B cell (primary cell): ENCODE data around the gene TMOD1. TPM values are rescaled to one million over a fixed set of nuclear protein-coding genes. Genes with fewer than 3 reads are reported as not detected.

Experiments
- ATAC-seq: fragments of 200-7000 bp; cut with Tn5 transposase; one replicate; pipeline ENCODE4 v1.10.0; 2021; ENCODE audit warnings: low read depth, mild to moderate bottlenecking, moderate number of reproducible peaks, moderate library complexity
- CTCF ChIA-PET: fragments of 350-600 bp; sonication (Branson Sonifier 250); formaldehyde crosslinking; loops from one replicate; lab custom pipeline; 2021; ENCODE audit warnings: antibody characterized with exemption, inconsistent platforms; lab: Charles Lee
- POLR2A ChIA-PET: fragments of 350-600 bp; sonication (Branson Sonifier 250); formaldehyde crosslinking; loops from one replicate; lab custom pipeline; 2021; ENCODE audit warnings: antibody characterized with exemption; lab: Charles Lee
- DNase-seq: peaks from one replicate; pipeline ENCODE4 v3.0.0; 2013
- H2AFZ ChIP-seq: 2 replicates; pipeline ENCODE4 v1.6.1; 2012; ENCODE audit warnings: mild to moderate bottlenecking, low read depth, low read length; ENCODE audit not compliant: insufficient read depth, poor library complexity, severe bottlenecking
- H3K27ac ChIP-seq, 2 donors: 1 replicate in 1 of 2; 2 replicates in 1 of 2; pipeline ENCODE4 v1.5.1; 2012 to 2013; ENCODE audit warnings: low read length in 2 of 2, mild to moderate bottlenecking in 2 of 2, moderate library complexity in 1 of 2
- H3K27me3 ChIP-seq, 4 experiments: fragments of 200-600 bp in 1 of 4; sonication (generic) in 1 of 4; replicated peaks in 1 of 4; 1 replicate in 2 of 4; 2 replicates in 2 of 4; pipeline versions ENCODE4 v1.6.1 to v1.7.0; 2013 to 2016; ENCODE audit warnings: low read length in 3 of 4, mild to moderate bottlenecking in 2 of 4, mixed read lengths in 1 of 4, moderate library complexity in 1 of 4; ENCODE audit not compliant: insufficient read depth in 4 of 4, control insufficient read depth in 3 of 4; ENCODE audit errors: control extremely low read depth in 1 of 4
- H3K36me3 ChIP-seq, 2 experiments: replicated peaks in 1 of 2; 1 replicate in 1 of 2; 2 replicates in 1 of 2; pipeline versions ENCODE4 v1.6.1 to v1.7.1; 2013; ENCODE audit warnings: low read length in 1 of 2; ENCODE audit not compliant: insufficient read depth in 2 of 2, control insufficient read depth in 1 of 2; ENCODE audit errors: control extremely low read depth in 1 of 2, extremely low read depth in 1 of 2
- H3K4me1 ChIP-seq, 2 donors: fragments of 200-600 bp in 1 of 2; sonication (generic) in 1 of 2; 1 replicate in 1 of 2; 2 replicates in 1 of 2; pipeline versions ENCODE4 v1.5.1 to v1.6.1; 2013 to 2017; ENCODE audit warnings: low read length in 2 of 2; ENCODE audit not compliant: control insufficient read depth in 2 of 2, insufficient read depth in 2 of 2
- H3K4me2 ChIP-seq: replicated peaks from 2 replicates; pipeline ENCODE3; 2012; ENCODE audit warnings: mild to moderate bottlenecking, low read depth, low read length; ENCODE audit not compliant: poor library complexity, severe bottlenecking
- H3K4me3 ChIP-seq, 5 experiments: fragments of 200-600 bp in 1 of 5; sonication (generic) in 1 of 5; 1 replicate in 3 of 5; 2 replicates in 2 of 5; pipeline versions ENCODE4 v1.5.1 to v1.7.0; 2011 to 2016; ENCODE audit warnings: low read length in 4 of 5, mild to moderate bottlenecking in 4 of 5, low read depth in 2 of 5, control low read depth in 1 of 5, moderate library complexity in 1 of 5; ENCODE audit not compliant: insufficient read depth in 1 of 5; ENCODE audit errors: control extremely low read depth in 1 of 5, extremely low read depth in 1 of 5
- H3K79me2 ChIP-seq: fragments of 200-600 bp; sonication (generic); one replicate; pipeline ENCODE4 v1.6.0; 2016; ENCODE audit warnings: low read length; ENCODE audit not compliant: control insufficient read depth, insufficient read depth
- H3K9ac ChIP-seq: fragments of 200-600 bp; sonication (generic); 2 replicates; pipeline ENCODE4 v1.6.1; 2017; ENCODE audit warnings: mild to moderate bottlenecking, low read length, moderate library complexity
- H3K9me3 ChIP-seq, 3 donors: one replicate each; pipeline versions ENCODE4 v1.6.1 to v1.7.1; 2013; ENCODE audit warnings: low read length in 2 of 3; ENCODE audit not compliant: control insufficient read depth in 2 of 3, insufficient read depth in 1 of 3; ENCODE audit errors: control extremely low read depth in 1 of 3
- H4K20me1 ChIP-seq: 2 replicates; pipeline ENCODE4 v1.6.0; 2012; ENCODE audit warnings: mild to moderate bottlenecking, low read length; ENCODE audit not compliant: insufficient read depth, control insufficient read depth, poor library complexity, severe bottlenecking
- H3K27ac Mint-ChIP-seq: one replicate; pipeline ENCODE4 v1.8.0; 2021; ENCODE audit warnings: mixed read lengths
- H3K27me3 Mint-ChIP-seq: one replicate; pipeline ENCODE4 v1.8.0; 2021; ENCODE audit warnings: mixed read lengths
- H3K4me1 Mint-ChIP-seq: one replicate; pipeline ENCODE4 v1.8.0; 2021; ENCODE audit warnings: mixed read lengths
- H3K4me3 Mint-ChIP-seq: one replicate; pipeline ENCODE4 v1.8.0; 2021; ENCODE audit warnings: mixed read lengths
- H3K9me3 Mint-ChIP-seq: one replicate; pipeline ENCODE4 v1.8.0; 2022; ENCODE audit warnings: mixed read lengths; ENCODE audit not compliant: insufficient read depth
- EZH2 ChIP-seq: IDR thresholded peaks from 2 replicates; pipeline ENCODE4 v1.6.1; 2012; ENCODE audit warnings: borderline replicate concordance, low read depth, mild to moderate bottlenecking, moderate library complexity, low read length; ENCODE audit not compliant: insufficient read depth, poor library complexity, severe bottlenecking
- WGBS: methylation state at CpG from one replicate; pipeline ENCODE4 v1.1.5; 2013; ENCODE audit warnings: missing lambda C conversion rate; ENCODE audit not compliant: insufficient coverage; 5-methylcytosine and 5-hydroxymethylcytosine counted together
- intact Hi-C: fragments of 100-400 bp; cut with micrococcal nuclease; formaldehyde crosslinking; loops from one replicate; pipeline ENCODE4 v1.10.0; 2022
- polyA plus RNA-seq: library from polyadenylated mRNA; depleted of rRNA; stranded (reverse); fragments of >200 nt; gene quantifications from 2 replicates; pipeline ENCODE4 v1.2.3, GENCODE V29; 2012
- total RNA-seq, 2 donors: library from RNA; stranded (reverse); fragments of 120-200 nt in 1 of 2; gene quantifications; 1 replicate in 1 of 2; 2 replicates in 1 of 2; pipeline versions ENCODE4 v1.2.3 to v1.2.4, GENCODE V29; 2013 to 2022
- TF ChIP-seq, protein P1 (sequence below): fragments of 200-600 bp; IDR thresholded peaks from one replicate; pipeline ENCODE4 v1.8.0; 2022; ENCODE audit warnings: antibody characterized with exemption, mild to moderate bottlenecking

TMOD1 gene
- total and polyA plus RNA-seq, 2 donors (not counting 1 experiment from before 2014, with no cell fraction given): 0.30 to 2.5 TPM

DNA sequence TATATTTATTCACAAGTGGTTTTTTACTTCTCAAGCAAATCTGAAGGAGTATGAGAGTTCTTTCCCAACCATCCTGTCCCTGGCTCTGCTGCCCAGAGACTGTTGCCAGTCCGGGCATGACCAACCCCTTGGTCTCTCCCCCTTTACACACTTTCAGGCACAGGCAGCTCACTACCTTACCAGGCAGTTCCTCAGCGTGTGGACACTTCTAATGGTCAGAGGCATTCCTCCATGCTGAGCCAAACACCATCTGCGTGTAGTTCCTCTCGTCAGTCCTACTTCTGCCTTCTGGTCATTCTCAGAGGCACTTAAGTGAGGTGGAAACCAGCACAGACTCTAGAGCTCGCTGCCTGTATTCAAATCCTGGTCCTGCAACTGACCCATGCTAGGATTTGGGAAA, 75.6 kb downstream of the TMOD1 start:
- no peak for TF ChIP-seq EZH2
- TF ChIP-seq, protein P1, sequence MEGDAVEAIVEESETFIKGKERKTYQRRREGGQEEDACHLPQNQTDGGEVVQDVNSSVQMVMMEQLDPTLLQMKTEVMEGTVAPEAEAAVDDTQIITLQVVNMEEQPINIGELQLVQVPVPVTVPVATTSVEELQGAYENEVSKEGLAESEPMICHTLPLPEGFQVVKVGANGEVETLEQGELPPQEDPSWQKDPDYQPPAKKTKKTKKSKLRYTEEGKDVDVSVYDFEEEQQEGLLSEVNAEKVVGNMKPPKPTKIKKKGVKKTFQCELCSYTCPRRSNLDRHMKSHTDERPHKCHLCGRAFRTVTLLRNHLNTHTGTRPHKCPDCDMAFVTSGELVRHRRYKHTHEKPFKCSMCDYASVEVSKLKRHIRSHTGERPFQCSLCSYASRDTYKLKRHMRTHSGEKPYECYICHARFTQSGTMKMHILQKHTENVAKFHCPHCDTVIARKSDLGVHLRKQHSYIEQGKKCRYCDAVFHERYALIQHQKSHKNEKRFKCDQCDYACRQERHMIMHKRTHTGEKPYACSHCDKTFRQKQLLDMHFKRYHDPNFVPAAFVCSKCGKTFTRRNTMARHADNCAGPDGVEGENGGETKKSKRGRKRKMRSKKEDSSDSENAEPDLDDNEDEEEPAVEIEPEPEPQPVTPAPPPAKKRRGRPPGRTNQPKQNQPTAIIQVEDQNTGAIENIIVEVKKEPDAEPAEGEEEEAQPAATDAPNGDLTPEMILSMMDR: no peak

DNA sequence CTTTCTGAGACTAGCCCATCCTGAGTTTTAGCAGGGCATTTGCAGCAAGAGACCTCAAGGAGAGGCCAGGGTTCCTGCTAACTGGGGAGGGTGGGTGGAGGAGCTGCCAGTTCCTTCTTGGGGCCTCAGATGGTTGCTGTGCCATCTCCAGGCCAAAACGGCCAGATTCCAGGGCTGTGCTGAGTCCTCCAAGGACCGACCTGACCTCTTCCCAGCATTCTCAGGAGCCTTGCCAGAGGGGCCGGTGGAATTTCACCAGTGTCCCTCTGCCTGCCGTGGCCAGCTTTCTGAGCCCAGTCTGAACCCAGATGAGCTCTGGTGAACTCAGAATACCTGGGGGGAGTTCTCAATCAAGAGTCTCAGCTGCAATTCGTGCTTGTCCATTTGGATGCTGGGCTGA, 77.4 kb downstream of the TMOD1 start:
- Mint-ChIP-seq H3K4me1 (peaks cover 16% of the 10 kb centered on the region), H3K27ac (no peak overlapping the region)
- POLR2A ChIA-PET: no interaction called here

More for the DNA sequence above, 75.6 kb downstream of the TMOD1 start:
- Mint-ChIP-seq H3K4me1 (peaks cover 17% of the 10 kb centered on the region), H3K4me3 (no peak overlapping the region), H3K27me3 (no peaks in the 10 kb centered on the region), H3K27ac (no peak overlapping the region), H3K9me3 (no peaks in the 10 kb centered on the region)
- Histone ChIP-seq H3K4me3 (no peak overlapping the region), H3K27me3 (no peaks in the 10 kb centered on the region), H3K4me1 (peaks cover 0 to 5% of the 10 kb centered on the region in 2 donors), H3K36me3 (no peaks in the 10 kb centered on the region), H3K79me2 (no peaks in the 10 kb centered on the region), H4K20me1 (no peaks in the 10 kb centered on the region), H2AFZ (no peak overlapping the region), H3K4me2 (no peak overlapping the region), H3K9me3 (no peaks in the 10 kb centered on the region), H3K27ac (no peak overlapping the region), H3K9ac (no peak overlapping the region)
- ChIA-PET POLR2A (no interaction called here), CTCF (interaction anchor here (1.3 to 1.7 kb wide), 2 partner anchors 21 to 22 kb away, joined by 4 to 6 read pairs; no protein-coding TSS in a partner anchor)
- intact Hi-C loops: no loop called here
- 88% methylated on average over 4 of the region's 5 CpGs for WGBS
- DNase-seq (no peak), ATAC-seq (no peak)

More for the DNA sequence above, 77.4 kb downstream of the TMOD1 start:
- Histone ChIP-seq H3K9me3 (no peaks in the 10 kb centered on the region), H3K79me2 (no peaks in the 10 kb centered on the region), H3K4me3 (no peak overlapping the region), H3K27me3 (no peaks in the 10 kb centered on the region), H3K9ac (no peak overlapping the region), H2AFZ (no peak overlapping the region), H3K27ac (no peak overlapping the region), H3K4me1 (peaks cover 0 to 5% of the 10 kb centered on the region in 2 donors), H3K36me3 (no peaks in the 10 kb centered on the region), H3K4me2 (no peak overlapping the region), H4K20me1 (no peaks in the 10 kb centered on the region)
- CTCF ChIA-PET: interaction anchor here (1.0 kb wide), 1 partner anchor 16 kb away, joined by 4 read pairs; no protein-coding TSS in a partner anchor
- WGBS: 90% methylated on average over 5 of the region's 5 CpGs
- no peak for DNase-seq
- no peaks in the 10 kb centered on the region for H3K9me3 Mint-ChIP-seq
- TF ChIP-seq, protein P1: no peak
- TF ChIP-seq EZH2: no peak
- H3K27me3 Mint-ChIP-seq: no peaks in the 10 kb centered on the region
- ATAC-seq: no peak
- no peak overlapping the region for H3K4me3 Mint-ChIP-seq
- intact Hi-C loops: no loop called here
